ENCODE measurements around the gene OR12D1.

GRCh38 chr6:29376003-29376402 lies 38.7 kb upstream of the OR12D1 start:
- TF ChIP-seq CTCF (IDR thresholded peaks at IDR 0.05; ENCODE audit: low read depth, low read length, poor library complexity, severe bottlenecking): no peak
- TF ChIP-seq EZH2phosphoT487 (IDR thresholded peaks at IDR 0.05; ENCODE audit: borderline replicate concordance, low read length): no peak
